HepG2 (cell line): ENCODE measurements around the gene EYA2. TPM values are rescaled to one million over a fixed set of nuclear protein-coding genes. Genes with fewer than 3 reads are reported as not detected.

Experiments
- ATAC-seq: fragments of 200-7000 bp; cut with Tn5 transposase; 3 replicates; pipeline ENCODE4 v1.9.1; 2020; ENCODE audit warnings: mild to moderate bottlenecking, moderate library complexity
- BruUV-seq: library from RNA; stranded (reverse); fragments of 400-500 nt; replicated peaks from 2 replicates; lab custom pipeline; 2021; lab: Mats Ljungman, UMichigan
- CTCF ChIA-PET: fragments of 300-600 bp; formaldehyde crosslinking; extraction: SDS; loops from one replicate; lab custom pipeline; 2021; ENCODE audit warnings: low total read pairs, inconsistent platforms, low intra/inter-chr PET ratio; lab: Yijun Ruan, JAX
- POLR2A ChIA-PET: fragments of 350-600 bp; sonication (Branson Sonifier 250); formaldehyde crosslinking; loops from one replicate; lab custom pipeline; 2020; ENCODE audit warnings: antibody characterized with exemption, inconsistent platforms; lab: Yijun Ruan, JAX
- DNase-seq: peaks from one replicate; pipeline ENCODE4 v3.0.0-alpha.2; 2015; ENCODE audit warnings: low spot score
- FAIRE-seq: peaks from 3 replicates; lab custom pipeline; 2011; peaks lifted over from hg19 to GRCh38; lab: Jason Lieb, UNC
- H2AFZ ChIP-seq: one replicate; pipeline ENCODE4 v1.6.1; 2011; ENCODE audit warnings: low read length, inconsistent platforms
- H3K27ac ChIP-seq: fragments of 300-600 bp; 3 replicates; pipeline ENCODE4 v1.8.0; 2011; ENCODE audit warnings: mixed run types, mild to moderate bottlenecking, mixed read lengths, low read length, inconsistent platforms; ENCODE audit not compliant: insufficient read depth; ENCODE audit errors: extremely low read length
- H3K27me3 ChIP-seq, 2 experiments: fragments of 200-600 bp in 1 of 2; 2 replicates in 1 of 2; 3 replicates in 1 of 2; pipeline versions ENCODE4 v1.6.0 to v1.8.0; 2011; ENCODE audit warnings: low read length in 2 of 2, mild to moderate bottlenecking in 2 of 2, moderate library complexity in 2 of 2, inconsistent platforms in 1 of 2; ENCODE audit not compliant: insufficient read depth in 2 of 2, control insufficient read depth in 1 of 2
- H3K36me3 ChIP-seq, 2 experiments: fragments of 200-600 bp in 1 of 2; replicated peaks in 1 of 2; 2 replicates in 1 of 2; 3 replicates in 1 of 2; pipeline versions ENCODE4 v1.5.1 to v1.8.0; 2011; ENCODE audit warnings: low read length in 2 of 2, inconsistent platforms in 1 of 2; ENCODE audit not compliant: insufficient read depth in 2 of 2, control insufficient read depth in 1 of 2
- H3K4me1 ChIP-seq: 2 replicates; pipeline ENCODE4 v1.5.1; 2012; ENCODE audit warnings: low read length, inconsistent platforms; ENCODE audit not compliant: insufficient read depth
- H3K4me2 ChIP-seq: 2 replicates; pipeline ENCODE4 v1.6.0; 2011; ENCODE audit warnings: low read depth, low read length, inconsistent platforms
- H3K4me3 ChIP-seq, 3 experiments: fragments of 200-600 bp in 1 of 3; sonication (generic), shearing (Covaris generic) in 1 of 3; replicated peaks in 1 of 3; 2 replicates each; pipeline ENCODE4 v1.5.1; 2011 to 2016; ENCODE audit warnings: low read length in 3 of 3, inconsistent platforms in 2 of 3, low read depth in 2 of 3, mild to moderate bottlenecking in 2 of 3, control low read depth in 1 of 3, mixed read lengths in 1 of 3; ENCODE audit not compliant: insufficient read depth in 1 of 3
- H3K79me2 ChIP-seq: one replicate; pipeline ENCODE4 v1.6.1; 2011; ENCODE audit warnings: low read length, inconsistent platforms; ENCODE audit not compliant: insufficient read depth
- H3K9ac ChIP-seq: 2 replicates; pipeline ENCODE4 v1.6.0; 2011; ENCODE audit warnings: mild to moderate bottlenecking, low read depth, low read length, inconsistent platforms; ENCODE audit not compliant: insufficient read depth
- H3K9me3 ChIP-seq: 2 replicates; pipeline ENCODE4 v1.5.1; 2012; ENCODE audit warnings: mild to moderate bottlenecking, low read length
- H4K20me1 ChIP-seq: 2 replicates; pipeline ENCODE4 v1.6.0; 2011; ENCODE audit warnings: inconsistent platforms, mild to moderate bottlenecking, low read length, moderate library complexity; ENCODE audit not compliant: insufficient read depth
- CBX2 ChIP-seq, 2 experiments: fragments of 200-600 bp in 1 of 2; sonication (generic); formaldehyde crosslinking in 1 of 2; IDR thresholded peaks; 2 replicates each; pipeline versions ENCODE4 v1.7.0 to v1.8.1; 2018 to 2022; ENCODE audit warnings: low read depth in 2 of 2, low read length in 1 of 2, mild to moderate bottlenecking in 1 of 2, missing genetic modification reagents in 1 of 2
- FOSL1 ChIP-seq: sonication (generic); formaldehyde crosslinking; IDR thresholded peaks from 2 replicates; pipeline ENCODE4 v1.9.0; 2021; ENCODE audit warnings: missing genetic modification reagents, borderline replicate concordance
- GLI4 ChIP-seq: sonication (generic); formaldehyde crosslinking; IDR thresholded peaks from 2 replicates; pipeline ENCODE4 v1.5.1; 2020; ENCODE audit warnings: missing genetic modification reagents, mild to moderate bottlenecking, moderate library complexity, borderline replicate concordance
- KDM4B ChIP-seq: sonication (generic); formaldehyde crosslinking; IDR thresholded peaks from 2 replicates; pipeline ENCODE4 v1.4.0; 2020; ENCODE audit warnings: missing genetic modification reagents
- SMAD3 ChIP-seq: sonication (generic); formaldehyde crosslinking; IDR thresholded peaks from 2 replicates; pipeline ENCODE4 v1.4.0; 2020; ENCODE audit warnings: missing genetic modification reagents
- ZBTB10 ChIP-seq: sonication (generic); formaldehyde crosslinking; IDR thresholded peaks from 2 replicates; pipeline ENCODE4 v1.4.0; 2020; ENCODE audit warnings: missing genetic modification reagents, borderline replicate concordance
- ZBTB21 ChIP-seq: sonication (generic); formaldehyde crosslinking; IDR thresholded peaks from 2 replicates; pipeline ENCODE4 v1.4.0; 2020; ENCODE audit warnings: missing genetic modification reagents
- ZBTB37 ChIP-seq: sonication (generic); formaldehyde crosslinking; IDR thresholded peaks from 2 replicates; pipeline ENCODE4 v1.4.0; 2020; ENCODE audit warnings: mild to moderate bottlenecking, missing genetic modification reagents
- ZC3H13 ChIP-seq: sonication (generic); formaldehyde crosslinking; IDR thresholded peaks from 2 replicates; pipeline ENCODE4 v1.8.1; 2023; ENCODE audit warnings: mild to moderate bottlenecking, missing genetic modification reagents, moderate library complexity
- ZNF3 ChIP-seq: IDR thresholded peaks from 2 replicates; pipeline ENCODE4 v1.7.0; 2017; ENCODE audit warnings: inconsistent platforms
- ZNF652 ChIP-seq: IDR thresholded peaks from 2 replicates; pipeline ENCODE4 v1.6.1; 2016; ENCODE audit warnings: low read depth, borderline replicate concordance
- ZNF670 ChIP-seq: sonication (generic); formaldehyde crosslinking; IDR thresholded peaks from 2 replicates; pipeline ENCODE4 v1.8.0; 2022; ENCODE audit warnings: mild to moderate bottlenecking, missing genetic modification reagents, borderline replicate concordance
- ZNF839 ChIP-seq: sonication (generic); formaldehyde crosslinking; IDR thresholded peaks from 2 replicates; pipeline ENCODE4 v1.4.0; 2020; ENCODE audit warnings: missing genetic modification reagents, mild to moderate bottlenecking, borderline replicate concordance
- ZSCAN9 ChIP-seq: IDR thresholded peaks from 2 replicates; pipeline ENCODE4 v1.6.1; 2016; ENCODE audit warnings: borderline replicate concordance
- WGBS: methylation state at CpG from one replicate; pipeline ENCODE4 v1.1.6; 2017; ENCODE audit warnings: low lambda C conversion rate; 5-methylcytosine and 5-hydroxymethylcytosine counted together
- in situ Hi-C: cut with HindIII; loops from 2 replicates; pipeline ENCODE4 v1.10.0; 2017; ENCODE audit warnings: low pct_unique_long_range_greater_than_20kb; ENCODE audit not compliant: extremely low pct_ligation_motif_present
- intact Hi-C: fragments of 100-400 bp; cut with micrococcal nuclease; formaldehyde crosslinking; loops from one replicate; pipeline ENCODE4 v1.10.0; 2022; ENCODE audit not compliant: unreplicated experiment
- polyA plus RNA-seq, 8 experiments: library from polyadenylated mRNA; depleted of rRNA in 3 of 8; stranded (reverse) in 7 of 8; unstranded in 1 of 8; fragments of >200 nt; fragmentation: Illumina TruSeq in 4 of 8; extraction: Trizol in 4 of 8; gene quantifications; 2 replicates each; pipeline versions ENCODE4 v1.2.1 to v1.2.3, GENCODE V29; 2011 to 2016; ENCODE audit warnings: low read depth in 4 of 8, missing spikeins in 1 of 8, mixed read lengths in 1 of 8; ENCODE audit not compliant: insufficient read depth in 1 of 8
- total RNA-seq, 5 experiments: library from RNA; depleted of rRNA; stranded (reverse); fragments of >200 nt; fragmentation: Illumina TruSeq; extraction: Trizol; gene quantifications; 2 replicates each; pipeline ENCODE4 v1.2.3, GENCODE V29; 2016; ENCODE audit warnings: low read depth in 1 of 5
- TF ChIP-seq, protein P1 (sequence below): sonication (generic); formaldehyde crosslinking; IDR thresholded peaks from 2 replicates; pipeline ENCODE4 v1.9.0; 2021; ENCODE audit warnings: missing genetic modification reagents, borderline replicate concordance

The EYA2 gene
- total and polyA plus RNA-seq, 2 of the 13 experiments (the other 11 are each of a cell fraction or from before 2014, with no cell fraction given) = not detected

- ATAC-seq (no peak), FAIRE-seq (no peak)
- in situ Hi-C loops = no loop called here
- H3K27me3 ChIP-seq = peaks cover 10 to 55% of the 10 kb centered on the region in 2 experiments; a peak in 4 of 5 replicates
- WGBS = 18% methylated on average over 3 of the region's 3 CpGs
- ChIA-PET CTCF (no interaction called here), POLR2A (no interaction called here)
- no peak overlapping the region for H3K9ac ChIP-seq
- no peaks in the 10 kb centered on the region for H3K9me3 ChIP-seq
- H3K79me2 ChIP-seq = no peaks in the 10 kb centered on the region
- BruUV-seq = no TSS peak
- TF ChIP-seq CBX2 (IDR thresholded peaks at IDR 0.05; ENCODE audit: low read depth, low read length) (no peak), CBX2 (CRISPR knock-in tag; IDR thresholded peaks at IDR 0.05; ENCODE audit: low read depth) (no peak), ZNF839 (no peak), ZNF3 (CRISPR knock-in tag) (no peak), ZNF670 (no peak), ZNF652 (CRISPR knock-in tag) (no peak), ZSCAN9 (CRISPR knock-in tag) (no peak), ZC3H13 (CRISPR knock-in tag) (no peak), SMAD3 (CRISPR knock-in tag) (no peak), GLI4 (CRISPR knock-in tag) (no peak), ZBTB10 (CRISPR knock-in tag) (no peak), KDM4B (CRISPR knock-in tag) (no peak), ZBTB21 (CRISPR knock-in tag) (no peak), FOSL1 (CRISPR knock-in tag) (no peak), ZBTB37 (CRISPR knock-in tag) (no peak)
- TF ChIP-seq, protein P1, sequence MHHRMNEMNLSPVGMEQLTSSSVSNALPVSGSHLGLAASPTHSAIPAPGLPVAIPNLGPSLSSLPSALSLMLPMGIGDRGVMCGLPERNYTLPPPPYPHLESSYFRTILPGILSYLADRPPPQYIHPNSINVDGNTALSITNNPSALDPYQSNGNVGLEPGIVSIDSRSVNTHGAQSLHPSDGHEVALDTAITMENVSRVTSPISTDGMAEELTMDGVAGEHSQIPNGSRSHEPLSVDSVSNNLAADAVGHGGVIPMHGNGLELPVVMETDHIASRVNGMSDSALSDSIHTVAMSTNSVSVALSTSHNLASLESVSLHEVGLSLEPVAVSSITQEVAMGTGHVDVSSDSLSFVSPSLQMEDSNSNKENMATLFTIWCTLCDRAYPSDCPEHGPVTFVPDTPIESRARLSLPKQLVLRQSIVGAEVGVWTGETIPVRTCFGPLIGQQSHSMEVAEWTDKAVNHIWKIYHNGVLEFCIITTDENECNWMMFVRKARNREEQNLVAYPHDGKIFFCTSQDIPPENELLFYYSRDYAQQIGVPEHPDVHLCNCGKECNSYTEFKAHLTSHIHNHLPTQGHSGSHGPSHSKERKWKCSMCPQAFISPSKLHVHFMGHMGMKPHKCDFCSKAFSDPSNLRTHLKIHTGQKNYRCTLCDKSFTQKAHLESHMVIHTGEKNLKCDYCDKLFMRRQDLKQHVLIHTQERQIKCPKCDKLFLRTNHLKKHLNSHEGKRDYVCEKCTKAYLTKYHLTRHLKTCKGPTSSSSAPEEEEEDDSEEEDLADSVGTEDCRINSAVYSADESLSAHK = no peak
- TF ChIP-seq, all 625 proteins: peak for 0
- H3K36me3 ChIP-seq = no peaks in the 10 kb centered on the region
- no peak overlapping the region for H3K4me3 ChIP-seq
- H4K20me1 ChIP-seq = no peaks in the 10 kb centered on the region
- DNase-seq = no peak
- H3K4me1 ChIP-seq = no peaks in the 10 kb centered on the region
- H3K4me2 ChIP-seq = no peak overlapping the region
- intact Hi-C loops = no loop called here
- H2AFZ ChIP-seq = no peak overlapping the region
- no peak overlapping the region for H3K27ac ChIP-seq
Measured at GRCh38 chr20:46948081-46948480, 53.4 kb downstream of the EYA2 start.
